IMR-90 (cell line): Measurements from ENCODE around the gene TRPV4. TPM values are rescaled to one million over a fixed set of nuclear protein-coding genes. Genes with fewer than 3 reads are reported as not detected.

ENCODE experiments used
- ATAC-seq: fragments of 200-7000 bp; cut with Tn5 transposase; 2 replicates; pipeline ENCODE4 v1.9.1; 2020; ENCODE audit warnings: low read depth, mild to moderate bottlenecking, moderate library complexity
- BruUV-seq: library from RNA; stranded (reverse); fragments of 400-500 nt; replicated peaks from 2 replicates; lab custom pipeline; 2021; lab: Mats Ljungman, UMichigan
- CTCF ChIA-PET: fragments of 300-600 bp; formaldehyde crosslinking; extraction: SDS; loops from one replicate; lab custom pipeline; 2021; ENCODE audit warnings: antibody characterized with exemption; lab: Yijun Ruan, JAX
- POLR2A ChIA-PET: fragments of 300-600 bp; sonication (Branson Sonifier 250); formaldehyde crosslinking; loops from one replicate; lab custom pipeline; 2022; ENCODE audit warnings: antibody characterized with exemption; ENCODE audit not compliant: unreplicated experiment; lab: Charles Lee
- DNase-seq: peaks from one replicate; pipeline ENCODE4 v3.0.0; 2013
- H2AFZ ChIP-seq: replicated peaks from 2 replicates; pipeline ENCODE3; 2013; ENCODE audit warnings: low read length, mild to moderate bottlenecking; ENCODE audit not compliant: poor library complexity
- H2AK5ac ChIP-seq: 2 replicates; pipeline ENCODE4 v1.6.1; 2013; ENCODE audit warnings: low read depth, low read length, inconsistent platforms
- H2AK9ac ChIP-seq: replicated peaks from 2 replicates; pipeline ENCODE3; 2013; ENCODE audit warnings: mild to moderate bottlenecking, low read depth, low read length, moderate library complexity; ENCODE audit not compliant: poor library complexity
- H2BK120ac ChIP-seq: 2 replicates; pipeline ENCODE4 v1.6.1; 2013; ENCODE audit warnings: low read depth, low read length, inconsistent platforms
- H2BK15ac ChIP-seq: 3 replicates; pipeline ENCODE4 v1.6.1; 2013; ENCODE audit warnings: low read depth, low read length, inconsistent platforms
- H2BK20ac ChIP-seq: 2 replicates; pipeline ENCODE4 v1.6.1; 2013; ENCODE audit warnings: low read depth, mild to moderate bottlenecking, inconsistent platforms, low read length, moderate library complexity
- H2BK5ac ChIP-seq: 2 replicates; pipeline ENCODE4 v1.6.1; 2013; ENCODE audit warnings: mild to moderate bottlenecking, low read depth, low read length, inconsistent platforms; ENCODE audit not compliant: poor library complexity, severe bottlenecking
- H3K14ac ChIP-seq: replicated peaks from 2 replicates; pipeline ENCODE4 v1.6.1; 2013; ENCODE audit warnings: low read depth, low read length, inconsistent platforms
- H3K18ac ChIP-seq: 2 replicates; pipeline ENCODE4 v1.6.1; 2013; ENCODE audit warnings: low read depth, low read length, control low read depth
- H3K23ac ChIP-seq: 2 replicates; pipeline ENCODE4 v1.6.1; 2013; ENCODE audit warnings: low read depth, low read length, inconsistent platforms
- H3K27ac ChIP-seq: 2 replicates; pipeline ENCODE4 v1.5.1; 2013; ENCODE audit warnings: mild to moderate bottlenecking, control low read depth, low read length; ENCODE audit not compliant: insufficient read depth
- H3K27me3 ChIP-seq: 2 replicates; pipeline ENCODE4 v1.6.1; 2013; ENCODE audit warnings: low read length; ENCODE audit not compliant: control insufficient read depth, insufficient read depth
- H3K36me3 ChIP-seq: 2 replicates; pipeline ENCODE4 v1.6.1; 2013; ENCODE audit warnings: low read length, mixed read lengths; ENCODE audit not compliant: control insufficient read depth, insufficient read depth
- H3K4ac ChIP-seq: 2 replicates; pipeline ENCODE4 v1.6.1; 2013; ENCODE audit warnings: low read depth, low read length, inconsistent platforms
- H3K4me1 ChIP-seq: 2 replicates; pipeline ENCODE4 v1.6.1; 2013; ENCODE audit warnings: low read length, mixed read lengths; ENCODE audit not compliant: control insufficient read depth, insufficient read depth
- H3K4me2 ChIP-seq: 2 replicates; pipeline ENCODE4 v1.6.1; 2013; ENCODE audit warnings: low read depth, mild to moderate bottlenecking, control low read depth, low read length, moderate library complexity
- H3K4me3 ChIP-seq: 2 replicates; pipeline ENCODE4 v1.5.1; 2013; ENCODE audit warnings: low read depth, mild to moderate bottlenecking, control low read depth, low read length, moderate library complexity; ENCODE audit not compliant: insufficient read depth
- H3K56ac ChIP-seq: 2 replicates; pipeline ENCODE4 v1.6.1; 2013; ENCODE audit warnings: low read length, inconsistent platforms; ENCODE audit not compliant: insufficient read depth; ENCODE audit errors: extremely low read depth
- H3K79me1 ChIP-seq, 2 experiments: 2 replicates each; pipeline ENCODE4 v1.6.1; 2013; ENCODE audit warnings: low read length in 2 of 2, inconsistent platforms in 1 of 2, low read depth in 1 of 2
- H3K9ac ChIP-seq: 2 replicates; pipeline ENCODE4 v1.6.1; 2013; ENCODE audit warnings: low read depth, low read length, control low read depth
- H3K9me1 ChIP-seq: 2 replicates; pipeline ENCODE4 v1.6.1; 2013; ENCODE audit warnings: low read length, inconsistent platforms; ENCODE audit not compliant: insufficient read depth
- H3K9me3 ChIP-seq: 2 replicates; pipeline ENCODE4 v1.6.1; 2013; ENCODE audit warnings: low read length; ENCODE audit not compliant: control insufficient read depth, insufficient read depth
- H4K20me1 ChIP-seq: 2 replicates; pipeline ENCODE4 v1.6.1; 2013; ENCODE audit warnings: low read length, inconsistent platforms; ENCODE audit not compliant: insufficient read depth
- H4K5ac ChIP-seq: 2 replicates; pipeline ENCODE4 v1.6.1; 2013; ENCODE audit warnings: mild to moderate bottlenecking, low read depth, low read length, control low read depth
- H4K8ac ChIP-seq, 2 experiments: 2 replicates each; pipeline ENCODE4 v1.6.1; 2013; ENCODE audit warnings: low read depth in 2 of 2, low read length in 2 of 2, control low read depth in 1 of 2, inconsistent platforms in 1 of 2
- H4K91ac ChIP-seq: 2 replicates; pipeline ENCODE4 v1.6.1; 2013; ENCODE audit warnings: low read depth, low read length, inconsistent platforms; ENCODE audit not compliant: insufficient read depth
- CEBPB ChIP-seq: IDR thresholded peaks from 2 replicates; pipeline ENCODE4 v1.6.1; 2012; ENCODE audit warnings: low read depth, low read length, improper control_type of control experiment
- MXI1 ChIP-seq: IDR thresholded peaks from 2 replicates; pipeline ENCODE4 v1.6.1; 2012; ENCODE audit warnings: low read depth, mild to moderate bottlenecking, low read length, moderate library complexity, borderline replicate concordance
- WGBS, 2 experiments: methylation state at CpG; one replicate each; pipeline versions ENCODE4 v1.1.5 to v1.1.7; 2013; ENCODE audit warnings: missing lambda C conversion rate in 2 of 2; ENCODE audit not compliant: insufficient read length in 1 of 2; ENCODE audit errors: extremely low coverage in 2 of 2; 5-methylcytosine and 5-hydroxymethylcytosine counted together
- dilution Hi-C: fragments of 300-500 bp; cut with HindIII; formaldehyde crosslinking; loops from one replicate; pipeline ENCODE4 v1.14.3; 2018; ENCODE audit warnings: low sequenced_read_pairs; ENCODE audit not compliant: unreplicated experiment
- in situ Hi-C: fragments of 300-500 bp; cut with MboI; formaldehyde crosslinking; loops from 3 replicates; pipeline ENCODE4 v1.14.3; 2019; ENCODE audit warnings: low sequenced_read_pairs, inconsistent platforms, mixed read lengths
- intact Hi-C: fragments of 100-400 bp; cut with micrococcal nuclease; formaldehyde crosslinking; loops from 2 replicates; pipeline ENCODE4 v1.10.0; 2022
- polyA plus RNA-seq, 3 experiments: library from polyadenylated mRNA; depleted of rRNA; stranded (reverse); fragments of >200 nt; gene quantifications; 2 replicates each; pipeline ENCODE4 v1.2.3, GENCODE V29; 2012; ENCODE audit warnings: low replicate concordance in 1 of 3
- total RNA-seq: library from RNA; depleted of rRNA; stranded (reverse); fragments of >200 nt; gene quantifications from 2 replicates; pipeline ENCODE4 v1.2.3, GENCODE V29; 2012

Gene TRPV4
- total and polyA plus RNA-seq, 2 of the 4 experiments (the other 2 are of a cell fraction): 1.1 to 6.1 TPM

DNA sequence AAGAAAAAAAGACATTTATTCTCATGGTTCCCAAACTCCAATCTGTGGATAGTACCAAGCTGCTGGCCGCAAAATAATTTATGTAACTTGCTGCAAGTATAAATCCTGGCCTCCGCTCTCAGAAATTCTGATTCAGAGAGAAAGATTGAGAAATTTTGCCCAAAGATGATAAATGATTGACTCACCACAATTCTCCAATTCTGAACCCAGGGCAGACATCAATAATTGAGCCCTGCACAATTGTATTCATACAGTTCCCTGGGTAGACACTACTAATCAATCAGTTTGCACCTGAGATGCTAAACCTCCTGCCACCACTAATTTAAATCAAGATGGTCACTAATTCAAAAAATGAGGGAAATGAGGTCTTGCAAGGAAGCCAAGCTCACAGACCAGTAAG, 38.2 kb downstream of the TRPV4 start:
- Histone ChIP-seq H4K20me1 (no peaks in the 10 kb centered on the region), H2AK5ac (no peak overlapping the region), H2BK120ac (no peak overlapping the region), H3K4me3 (no peak overlapping the region), H4K5ac (no peak overlapping the region), H2BK15ac (no peak overlapping the region), H3K14ac (no peak overlapping the region), H2AFZ (no peak overlapping the region), H3K56ac (no peak overlapping the region), H4K8ac (no peak overlapping the region), H3K9me3 (no peaks in the 10 kb centered on the region), H3K9me1 (no peaks in the 10 kb centered on the region), H3K79me1 (no peaks in the 10 kb centered on the region), H2BK5ac (no peak overlapping the region), H4K91ac (no peak overlapping the region), H3K9ac (no peak overlapping the region), H3K4ac (no peak overlapping the region), H3K27me3 (no peaks in the 10 kb centered on the region), H2BK20ac (no peak overlapping the region), H3K36me3 (peaks cover 4% of the 10 kb centered on the region; the same call in 1 of the 2 replicates), H3K4me2 (no peak overlapping the region), H2AK9ac (no peak overlapping the region), H3K27ac (no peak overlapping the region), H3K18ac (no peak overlapping the region), H3K4me1 (no peaks in the 10 kb centered on the region), H3K23ac (no peak overlapping the region)
- 0% methylated on average over 1 of the region's 2 CpGs; no CpG with 5 or more reads in 1 of the 2 experiments for WGBS, 2 experiments
- no TSS peak for BruUV-seq
- in situ Hi-C loops: no loop called here
- intact Hi-C loops: no loop called here
- ChIA-PET POLR2A (no interaction called here), CTCF (interaction anchor here (0.6 to 0.9 kb wide), 2 partner anchors 50 to 281 kb away, joined by 3 read pairs; no protein-coding TSS in a partner anchor)
- TF ChIP-seq CEBPB: peak; percentile 72
- TF ChIP-seq MXI1: no peak
- dilution Hi-C loops: no loop called here
- peak; percentile 46 for ATAC-seq
- peak; percentile 66 for DNase-seq
